Small intestine (tissue), 7 donors: ENCODE data around the gene CREBRF. TPM values are rescaled to one million over a fixed set of nuclear protein-coding genes. Genes with fewer than 3 reads are reported as not detected.
"Not testable (repeated sequence)": the region's sequence is repeated elsewhere in the genome, so short reads cannot be mapped to it uniquely, and the experiment has no call there.

Experiments used
- DNase-seq, 2 donors: peaks; one replicate each; pipeline versions ENCODE4 v3.0.0 to v3.0.0-alpha.2; 2013
- FAIRE-seq: peaks from 2 replicates; lab custom pipeline; 2012; peaks lifted over from hg19 to GRCh38; lab: Jason Lieb, UNC
- H3K27ac ChIP-seq, 3 donors: one replicate each; pipeline ENCODE4 v1.5.1; 2013; ENCODE audit warnings: low read length in 2 of 3, mild to moderate bottlenecking in 2 of 3, control low read depth in 1 of 3, inconsistent platforms in 1 of 3, low read depth in 1 of 3, moderate library complexity in 1 of 3
- H3K27me3 ChIP-seq, 3 donors: one replicate each; pipeline ENCODE4 v1.6.1; 2013; ENCODE audit warnings: low read length in 3 of 3, inconsistent platforms in 1 of 3; ENCODE audit not compliant: control insufficient read depth in 3 of 3, insufficient read depth in 3 of 3
- H3K36me3 ChIP-seq, 3 donors: one replicate each; pipeline ENCODE4 v1.6.1; 2013; ENCODE audit warnings: low read length in 3 of 3, inconsistent platforms in 1 of 3, low read depth in 1 of 3, mild to moderate bottlenecking in 1 of 3, moderate library complexity in 1 of 3; ENCODE audit not compliant: control insufficient read depth in 3 of 3, insufficient read depth in 2 of 3
- H3K4me1 ChIP-seq, 3 donors: one replicate each; pipeline ENCODE4 v1.6.1; 2013; ENCODE audit warnings: low read length in 2 of 3, inconsistent platforms in 1 of 3, low read depth in 1 of 3, mild to moderate bottlenecking in 1 of 3, moderate library complexity in 1 of 3; ENCODE audit not compliant: control insufficient read depth in 3 of 3, insufficient read depth in 2 of 3
- H3K4me3 ChIP-seq, 3 donors: one replicate each; pipeline ENCODE4 v1.5.1; 2013; ENCODE audit warnings: low read length in 3 of 3, control low read depth in 1 of 3, inconsistent platforms in 1 of 3, low read depth in 1 of 3, mild to moderate bottlenecking in 1 of 3, moderate library complexity in 1 of 3
- H3K9me3 ChIP-seq, 2 donors: one replicate each; pipeline ENCODE4 v1.6.1; 2013; ENCODE audit warnings: low read depth in 1 of 2, low read length in 1 of 2; ENCODE audit not compliant: control insufficient read depth in 2 of 2, insufficient read depth in 1 of 2
- WGBS, 3 donors: extraction: QIAGEN DNeasy Blood & Tissue Kit; methylation state at CpG; one replicate each; pipeline ENCODE4 v1.1.7; 2013; 5-methylcytosine and 5-hydroxymethylcytosine counted together
- polyA plus RNA-seq, 4 donors: library from polyadenylated mRNA; stranded (reverse) in 3 of 4; unstranded in 1 of 4; fragments of 200-250 nt in 3 of 4; fragments of 120-200 nt in 1 of 4; gene quantifications; one replicate each; pipeline versions ENCODE4 v1.2.1 to v1.2.3, GENCODE V29; 2013
- donor health status: healthy with polysubstance abuse.
- donor health status: control.
- donor health status: control.
- donor health status: Bipolar disorder and iron deficiency.
- donor health status: healthy.

Gene CREBRF
- polyA plus RNA-seq, 4 donors: 3.8 to 26.0 (median 6.1) TPM

- no peak for FAIRE-seq
- no peak overlapping the region for H3K4me3 ChIP-seq
- H3K27ac ChIP-seq: no peak overlapping the region
- peaks cover 0 to 6% (median 5%) of the 10 kb centered on the region in 3 donors for H3K36me3 ChIP-seq
- peaks cover 0 to 12% (median 0%) of the 10 kb centered on the region in 3 donors for H3K4me1 ChIP-seq
- 89 to 96% (median 95%) methylated on average over 4 to 5 of the region's 5 CpGs for WGBS, 3 donors
- H3K27me3 ChIP-seq: no peaks in the 10 kb centered on the region
- peaks cover 0 to 11% of the 10 kb centered on the region in 2 donors for H3K9me3 ChIP-seq
- DNase-seq: no peak
These were observed 16.2 kb upstream of the CREBRF start for GRCh38 chr5:173039964-173040363.

- FAIRE-seq (no peak), DNase-seq (no peak)
- H3K9me3 ChIP-seq: peaks cover 0 to 11% of the 10 kb centered on the region in 2 donors
- H3K4me3 ChIP-seq: no peak overlapping the region
- no peaks in the 10 kb centered on the region for H3K27me3 ChIP-seq
- H3K27ac ChIP-seq: no peak overlapping the region
- H3K36me3 ChIP-seq: peaks cover 0 to under 1% (median 0%) of the 10 kb centered on the region in 3 donors
- H3K4me1 ChIP-seq: peaks cover 0 to 18% (median 0%) of the 10 kb centered on the region in 3 donors
- WGBS, 3 donors: 52 to 61% (median 53%) methylated on average over 7 of the region's 7 CpGs
These were observed 14.0 kb upstream of the CREBRF start for GRCh38 chr5:173041881-173042762.

- DNase-seq (no peak), FAIRE-seq (no peak)
- H3K4me3 ChIP-seq: no peak overlapping the region
- H3K27me3 ChIP-seq: no peaks in the 10 kb centered on the region
- H3K4me1 ChIP-seq: peaks cover 0 to 18% (median 0%) of the 10 kb centered on the region in 3 donors
- no peaks in the 10 kb centered on the region for H3K36me3 ChIP-seq
- H3K9me3 ChIP-seq: peaks cover 0 to 11% of the 10 kb centered on the region in 2 donors
- WGBS, 3 donors: 80 to 87% (median 86%) methylated on average over 3 of the region's 3 CpGs
- no peak overlapping the region for H3K27ac ChIP-seq
These were observed 13.4 kb upstream of the CREBRF start for GRCh38 chr5:173042763-173043107.

- no peak overlapping the region for H3K4me3 ChIP-seq
- FAIRE-seq: no peak
These were observed 10.7 kb upstream of the CREBRF start for GRCh38 chr5:173045474-173045873.

GRCh38 chr5:173047096-173047837 is 8.9 kb upstream of the CREBRF start:
- DNase-seq, H3K4me3 ChIP-seq, H3K27me3 ChIP-seq, H3K27ac ChIP-seq, H3K9me3 ChIP-seq, H3K36me3 ChIP-seq, FAIRE-seq: not testable (repeated sequence)
- peaks cover 0 to 13% (median 0%) of the 10 kb centered on the region in 3 donors for H3K4me1 ChIP-seq
- 66 to 82% (median 71%) methylated on average over 12 of the region's 12 CpGs for WGBS, 3 donors

More at GRCh38 chr5:173045474-173045873, 10.7 kb upstream of the CREBRF start:
- Histone ChIP-seq H3K9me3 (peaks cover 0 to 9% of the 10 kb centered on the region in 2 donors), H3K27ac (no peak overlapping the region), H3K27me3 (no peaks in the 10 kb centered on the region), H3K4me1 (peaks cover 0 to 18% (median 0%) of the 10 kb centered on the region in 3 donors), H3K36me3 (no peaks in the 10 kb centered on the region)
- peak; percentile 8 to 71 for DNase-seq
- WGBS, 3 donors: 11 to 43% (median 26%) methylated on average over 7 to 8 of the region's 8 CpGs

GRCh38 chr5:173047838-173048105 is 8.4 kb upstream of the CREBRF start:
- FAIRE-seq: no peak
- H3K4me3 ChIP-seq: no peak overlapping the region
- H3K27ac ChIP-seq: no peak overlapping the region
- H3K36me3 ChIP-seq: no peaks in the 10 kb centered on the region
- no peaks in the 10 kb centered on the region for H3K27me3 ChIP-seq
- 63 to 86% (median 70%) methylated on average over 6 of the region's 6 CpGs for WGBS, 3 donors
- no peaks in the 10 kb centered on the region for H3K9me3 ChIP-seq
- DNase-seq: no peak
- H3K4me1 ChIP-seq: peaks cover 0 to 8% (median 0%) of the 10 kb centered on the region in 3 donors

GRCh38 chr5:173050791-173051190 is 5.4 kb upstream of the CREBRF start:
- no peak overlapping the region for H3K27ac ChIP-seq
- DNase-seq (no peak), FAIRE-seq (no peak)
- peaks cover 0 to 4% (median 0%) of the 10 kb centered on the region in 3 donors for H3K4me1 ChIP-seq
- no peak overlapping the region for H3K4me3 ChIP-seq
- H3K9me3 ChIP-seq: no peaks in the 10 kb centered on the region
- no peaks in the 10 kb centered on the region for H3K36me3 ChIP-seq
- 51 to 71% (median 58%) methylated on average over 2 of the region's 2 CpGs for WGBS, 3 donors
- H3K27me3 ChIP-seq: no peaks in the 10 kb centered on the region

GRCh38 chr5:173051746-173052145 is 4.4 kb upstream of the CREBRF start:
- 67 to 84% (median 79%) methylated on average over 5 of the region's 5 CpGs for WGBS, 3 donors
- Histone ChIP-seq H3K9me3 (no peaks in the 10 kb centered on the region), H3K4me1 (peaks cover 0 to 4% (median 0%) of the 10 kb centered on the region in 3 donors), H3K36me3 (no peaks in the 10 kb centered on the region), H3K4me3 (no peak overlapping the region), H3K27ac (no peak overlapping the region), H3K27me3 (no peaks in the 10 kb centered on the region)
- no peak for DNase-seq
- no peak for FAIRE-seq
